H9 (cell line): ENCODE results near the gene COQ10B. TPM values are rescaled to one million over a fixed set of nuclear protein-coding genes. Genes with fewer than 3 reads are reported as not detected.

Source experiments
- DNase-seq: peaks from one replicate; pipeline ENCODE4 v3.0.0-alpha.2; 2017
- H2AFZ ChIP-seq: one replicate; pipeline ENCODE4 v1.6.1; 2013; ENCODE audit warnings: mild to moderate bottlenecking, low read length, control low read depth, moderate library complexity
- H2AK5ac ChIP-seq: 2 replicates; pipeline ENCODE4 v1.6.1; 2013; ENCODE audit warnings: low read length, control low read depth, mixed read lengths; ENCODE audit not compliant: insufficient read length
- H2BK120ac ChIP-seq: one replicate; pipeline ENCODE4 v1.6.1; 2013; ENCODE audit warnings: low read depth, mild to moderate bottlenecking, low read length, control low read depth, inconsistent platforms; ENCODE audit not compliant: poor library complexity, severe bottlenecking
- H2BK12ac ChIP-seq: 2 replicates; pipeline ENCODE4 v1.6.1; 2013; ENCODE audit warnings: low read length, control low read depth, mixed read lengths, low read depth; ENCODE audit not compliant: insufficient read length
- H2BK15ac ChIP-seq: 2 replicates; pipeline ENCODE4 v1.6.1; 2013; ENCODE audit warnings: low read depth, low read length, control low read depth
- H2BK20ac ChIP-seq: one replicate; pipeline ENCODE4 v1.6.1; 2013; ENCODE audit warnings: low read depth, mild to moderate bottlenecking, low read length, control low read depth, inconsistent platforms; ENCODE audit not compliant: poor library complexity, severe bottlenecking
- H2BK5ac ChIP-seq: 2 replicates; pipeline ENCODE4 v1.6.1; 2013; ENCODE audit warnings: low read length, control low read depth, mixed read lengths; ENCODE audit not compliant: insufficient read length
- H3K14ac ChIP-seq: 2 replicates; pipeline ENCODE4 v1.6.1; 2013; ENCODE audit warnings: low read length, control low read depth; ENCODE audit not compliant: insufficient read depth
- H3K18ac ChIP-seq: 2 replicates; pipeline ENCODE4 v1.6.1; 2013; ENCODE audit warnings: low read depth, mild to moderate bottlenecking, mixed read lengths, low read length, control low read depth; ENCODE audit not compliant: insufficient read length
- H3K23ac ChIP-seq: 2 replicates; pipeline ENCODE4 v1.6.1; 2013; ENCODE audit warnings: low read length, control low read depth, mixed read lengths, low read depth; ENCODE audit not compliant: insufficient read length
- H3K23me2 ChIP-seq: 2 replicates; pipeline ENCODE4 v1.6.1; 2013; ENCODE audit warnings: low read depth, mild to moderate bottlenecking, mixed read lengths, low read length, control low read depth; ENCODE audit not compliant: insufficient read length, poor library complexity, severe bottlenecking
- H3K27ac ChIP-seq: 2 replicates; pipeline ENCODE4 v1.5.1; 2013; ENCODE audit warnings: low read length, control low read depth, mixed read lengths, low read depth; ENCODE audit not compliant: insufficient read length
- H3K27me3 ChIP-seq: 2 replicates; pipeline ENCODE4 v1.6.1; 2013; ENCODE audit warnings: low read length, control low read depth, inconsistent platforms; ENCODE audit not compliant: insufficient read depth
- H3K4ac ChIP-seq: 2 replicates; pipeline ENCODE4 v1.6.1; 2013; ENCODE audit warnings: low read depth, mild to moderate bottlenecking, control low read depth, inconsistent platforms, low read length, moderate library complexity
- H3K4me1 ChIP-seq: 2 replicates; pipeline ENCODE4 v1.6.1; 2013; ENCODE audit warnings: low read length, control low read depth, inconsistent platforms; ENCODE audit not compliant: insufficient read depth
- H3K4me2 ChIP-seq: 2 replicates; pipeline ENCODE4 v1.6.1; 2013; ENCODE audit warnings: low read length, control low read depth, mixed read lengths; ENCODE audit not compliant: insufficient read length, insufficient read depth
- H3K56ac ChIP-seq: 2 replicates; pipeline ENCODE4 v1.6.1; 2013; ENCODE audit warnings: low read depth, mild to moderate bottlenecking, mixed read lengths, low read length, control low read depth; ENCODE audit not compliant: insufficient read length
- H3K79me1 ChIP-seq: 2 replicates; pipeline ENCODE4 v1.6.1; 2013; ENCODE audit warnings: low read depth, mild to moderate bottlenecking, moderate library complexity, low read length, control low read depth, inconsistent platforms; ENCODE audit not compliant: insufficient read depth, poor library complexity, severe bottlenecking
- H3K79me2 ChIP-seq: 2 replicates; pipeline ENCODE4 v1.6.1; 2013; ENCODE audit warnings: low read length, control low read depth, inconsistent platforms; ENCODE audit not compliant: insufficient read depth
- H3K9ac ChIP-seq: 2 replicates; pipeline ENCODE4 v1.6.1; 2013; ENCODE audit warnings: low read length, control low read depth, mixed read lengths; ENCODE audit not compliant: insufficient read length; ENCODE audit errors: extremely low read depth
- H3K9me3 ChIP-seq: one replicate; pipeline ENCODE4 v1.6.1; 2013; ENCODE audit warnings: low read depth, low read length, inconsistent platforms; ENCODE audit not compliant: control insufficient read depth
- H3T11ph ChIP-seq: one replicate; pipeline ENCODE4 v1.6.1; 2013; ENCODE audit warnings: mild to moderate bottlenecking, low read length, control low read depth, inconsistent platforms
- H4K20me1 ChIP-seq: one replicate; pipeline ENCODE4 v1.6.1; 2013; ENCODE audit not compliant: control insufficient read depth, insufficient read length, insufficient read depth
- H4K5ac ChIP-seq: 2 replicates; pipeline ENCODE4 v1.6.1; 2013; ENCODE audit warnings: low read depth, mild to moderate bottlenecking, mixed read lengths, low read length, control low read depth; ENCODE audit not compliant: insufficient read length
- H4K8ac ChIP-seq: replicated peaks from 2 replicates; pipeline ENCODE4 v1.6.1; 2013; ENCODE audit warnings: low read length, control low read depth, mixed read lengths, low read depth; ENCODE audit not compliant: insufficient read length
- H4K91ac ChIP-seq: 2 replicates; pipeline ENCODE4 v1.6.1; 2013; ENCODE audit warnings: low read depth, mild to moderate bottlenecking, moderate library complexity, mixed read lengths, low read length, control low read depth; ENCODE audit not compliant: insufficient read length
- H3K27ac Mint-ChIP-seq, 3 experiments: 2 replicates in 2 of 3; 3 replicates in 1 of 3; pipeline ENCODE4 v1.8.0; 2020 to 2021; ENCODE audit warnings: mixed read lengths in 3 of 3, mild to moderate bottlenecking in 1 of 3, moderate library complexity in 1 of 3
- H3K27me3 Mint-ChIP-seq: 2 replicates; pipeline ENCODE4 v1.8.0; 2021; ENCODE audit warnings: low read depth, mild to moderate bottlenecking, moderate library complexity, mixed read lengths
- H3K36me3 Mint-ChIP-seq, 3 experiments: 2 replicates in 2 of 3; 3 replicates in 1 of 3; pipeline ENCODE4 v1.8.0; 2020 to 2021; ENCODE audit warnings: low read depth in 3 of 3, mixed read lengths in 3 of 3; ENCODE audit not compliant: insufficient read depth in 1 of 3
- H3K4me1 Mint-ChIP-seq, 2 experiments: 2 replicates each; pipeline ENCODE4 v1.8.0; 2020; ENCODE audit warnings: mixed read lengths in 2 of 2
- H3K4me3 Mint-ChIP-seq, 2 experiments: 2 replicates in 1 of 2; 3 replicates in 1 of 2; pipeline ENCODE4 v1.8.0; 2020 to 2021; ENCODE audit warnings: mild to moderate bottlenecking in 2 of 2, mixed read lengths in 2 of 2, moderate library complexity in 1 of 2
- H3K9me3 Mint-ChIP-seq, 2 experiments: 2 replicates in 1 of 2; 3 replicates in 1 of 2; pipeline ENCODE4 v1.8.0; 2020; ENCODE audit warnings: mild to moderate bottlenecking in 2 of 2, mixed read lengths in 2 of 2, moderate library complexity in 1 of 2
- WGBS: extraction: QIAGEN DNeasy Blood & Tissue Kit; methylation state at CpG from one replicate; pipeline ENCODE4 v1.1.7; 2013; ENCODE audit warnings: missing lambda C conversion rate, low lambda C conversion rate, mixed read lengths; ENCODE audit not compliant: insufficient read length; ENCODE audit errors: extremely low coverage; 5-methylcytosine and 5-hydroxymethylcytosine counted together
- total RNA-seq: library from RNA; stranded (reverse); gene quantifications from 2 replicates; pipeline ENCODE4 v1.2.1, GENCODE V29; 2021
- TF ChIP-seq, protein P1 (sequence below): fragments of 200-600 bp; sonication (generic); conservative IDR thresholded peaks from 3 replicates; pipeline ENCODE4 v1.8.0; 2021; ENCODE audit warnings: antibody characterized with exemption, mild to moderate bottlenecking

Gene COQ10B
- total RNA-seq, 1 experiment from 2014 or later: 16.2 TPM

DNA sequence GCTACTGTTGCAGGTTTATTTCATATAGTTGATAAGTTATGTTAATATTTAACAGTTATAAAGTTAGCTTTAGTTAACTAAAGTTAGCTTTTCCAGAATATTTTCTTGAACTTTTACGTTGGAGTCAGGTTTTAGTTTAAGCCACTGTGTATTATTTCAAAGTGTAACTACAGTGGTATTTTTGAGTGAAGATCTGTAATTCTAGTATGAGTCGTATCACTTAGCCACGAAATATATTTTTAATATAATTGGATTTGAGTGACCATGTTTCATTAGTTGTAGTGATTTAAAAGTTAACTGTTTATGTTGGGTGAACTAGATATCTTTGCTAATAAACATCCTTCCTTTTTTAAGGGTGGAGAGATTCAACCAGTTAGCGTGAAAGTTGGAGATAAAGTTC lies 49.3 kb downstream of the COQ10B start:
- H2AFZ ChIP-seq: no peak overlapping the region
- H2BK120ac ChIP-seq: no peak overlapping the region
- Mint-ChIP-seq H3K4me1 (peaks cover 17 to 21% of the 10 kb centered on the region in 2 experiments), H3K36me3 (peaks cover 47 to 65% (median 59%) of the 10 kb centered on the region in 3 experiments), H3K4me3 (peak overlapping the region; percentile 98 to 99; a peak in 4 of 5 replicates), H3K9me3 (no peaks in the 10 kb centered on the region; a peak in 1 of 5 replicates), H3K27me3 (no peaks in the 10 kb centered on the region), H3K27ac (no peak overlapping the region; a peak in 1 of 7 replicates)
- H4K91ac ChIP-seq: no peak overlapping the region
- no peak overlapping the region for H2BK20ac ChIP-seq
- no peak for DNase-seq
- no peaks in the 10 kb centered on the region for H3K27me3 ChIP-seq
- H3K9ac ChIP-seq: no peak overlapping the region
- no peaks in the 10 kb centered on the region for H3K9me3 ChIP-seq
- H3K18ac ChIP-seq: no peak overlapping the region
- H4K5ac ChIP-seq: no peak overlapping the region
- H3K27ac ChIP-seq: no peak overlapping the region
- no peak overlapping the region for H2BK5ac ChIP-seq
- no peak overlapping the region for H2BK15ac ChIP-seq
- H3K4me2 ChIP-seq: no peak overlapping the region
- no peak overlapping the region for H3K4ac ChIP-seq
- H4K8ac ChIP-seq: no peak overlapping the region
- no peaks in the 10 kb centered on the region for H3K79me1 ChIP-seq
- peaks cover 6% of the 10 kb centered on the region for H3K23me2 ChIP-seq
- no peak overlapping the region for H3K23ac ChIP-seq
- H3K56ac ChIP-seq: no peak overlapping the region
- no peak overlapping the region for H3T11ph ChIP-seq
- H3K14ac ChIP-seq: no peak overlapping the region
- no peaks in the 10 kb centered on the region for H4K20me1 ChIP-seq
- no peaks in the 10 kb centered on the region; the same call in 1 of the 2 replicates for H3K4me1 ChIP-seq
- H2BK12ac ChIP-seq: no peak overlapping the region
- no CpG with 5 or more reads among the region's 4 CpGs for WGBS
- peaks cover 32% of the 10 kb centered on the region; the same call in 1 of the 2 replicates for H3K79me2 ChIP-seq
- TF ChIP-seq, protein P1, sequence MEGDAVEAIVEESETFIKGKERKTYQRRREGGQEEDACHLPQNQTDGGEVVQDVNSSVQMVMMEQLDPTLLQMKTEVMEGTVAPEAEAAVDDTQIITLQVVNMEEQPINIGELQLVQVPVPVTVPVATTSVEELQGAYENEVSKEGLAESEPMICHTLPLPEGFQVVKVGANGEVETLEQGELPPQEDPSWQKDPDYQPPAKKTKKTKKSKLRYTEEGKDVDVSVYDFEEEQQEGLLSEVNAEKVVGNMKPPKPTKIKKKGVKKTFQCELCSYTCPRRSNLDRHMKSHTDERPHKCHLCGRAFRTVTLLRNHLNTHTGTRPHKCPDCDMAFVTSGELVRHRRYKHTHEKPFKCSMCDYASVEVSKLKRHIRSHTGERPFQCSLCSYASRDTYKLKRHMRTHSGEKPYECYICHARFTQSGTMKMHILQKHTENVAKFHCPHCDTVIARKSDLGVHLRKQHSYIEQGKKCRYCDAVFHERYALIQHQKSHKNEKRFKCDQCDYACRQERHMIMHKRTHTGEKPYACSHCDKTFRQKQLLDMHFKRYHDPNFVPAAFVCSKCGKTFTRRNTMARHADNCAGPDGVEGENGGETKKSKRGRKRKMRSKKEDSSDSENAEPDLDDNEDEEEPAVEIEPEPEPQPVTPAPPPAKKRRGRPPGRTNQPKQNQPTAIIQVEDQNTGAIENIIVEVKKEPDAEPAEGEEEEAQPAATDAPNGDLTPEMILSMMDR: no peak
- no peak overlapping the region for H2AK5ac ChIP-seq
